SJSA1 (cell line): ENCODE measurements around the gene GJA5. TPM values are rescaled to one million over a fixed set of nuclear protein-coding genes. Genes with fewer than 3 reads are reported as not detected.

Experiments used
- DNase-seq, 2 experiments: peaks; one replicate each; pipeline ENCODE4 v3.0.0-alpha.2; 2015 to 2020; ENCODE audit warnings: low spot score in 2 of 2, low read depth in 1 of 2
- H3K27ac ChIP-seq: fragments of 250-450 bp; sonication (Bioruptor Pico); 2 replicates; pipeline ENCODE4 v1.5.1; 2020; ENCODE audit warnings: mild to moderate bottlenecking, moderate library complexity
- H3K27me3 ChIP-seq: fragments of 250-450 bp; sonication (Bioruptor Pico); replicated peaks from 2 replicates; pipeline ENCODE4 v1.5.1; 2020; ENCODE audit warnings: mild to moderate bottlenecking, moderate library complexity
- H3K36me3 ChIP-seq: fragments of 250-450 bp; sonication (Bioruptor Pico); 2 replicates; pipeline ENCODE4 v1.5.1; 2020; ENCODE audit warnings: mild to moderate bottlenecking
- H3K4me1 ChIP-seq: fragments of 250-450 bp; sonication (Bioruptor Pico); replicated peaks from 2 replicates; pipeline ENCODE4 v1.6.1; 2021; ENCODE audit warnings: mild to moderate bottlenecking
- H3K4me3 ChIP-seq: fragments of 250-450 bp; sonication (Bioruptor Pico); 2 replicates; pipeline ENCODE4 v1.5.1; 2020; ENCODE audit warnings: mild to moderate bottlenecking
- H3K9me3 ChIP-seq: fragments of 250-450 bp; sonication (Bioruptor Pico); replicated peaks from 2 replicates; pipeline ENCODE4 v1.5.1; 2020; ENCODE audit warnings: mild to moderate bottlenecking
- total RNA-seq: library from RNA; depleted of rRNA; stranded (reverse); fragments of >200 nt; shearing (Covaris generic); gene quantifications from 2 replicates; pipeline ENCODE4 v1.2.3, GENCODE V29; 2014; rRNA removed

The GJA5 gene
- not detected in 2 replicates for total RNA-seq

GRCh38 chr1:147760481-147761260, at the start of gene GJA5:
GJA5 (minus strand) TSS chr1:147760602; CDS start chr1:147759238, 1,364 bp downstream.
- no peaks in the 10 kb centered on the region for H3K9me3 ChIP-seq
- no peaks in the 10 kb centered on the region for H3K4me1 ChIP-seq
- no peaks in the 10 kb centered on the region for H3K27me3 ChIP-seq
- no peak within 1 kb of the TSS for H3K4me3 ChIP-seq
- H3K36me3 ChIP-seq: no peaks in the 10 kb centered on the region
- H3K27ac ChIP-seq: no peak within 1 kb of the TSS
- no peak for DNase-seq

GRCh38 chr1:147809236-147809635, 48.8 kb upstream of the GJA5 start:
- Histone ChIP-seq H3K36me3 (no peaks in the 10 kb centered on the region), H3K4me3 (no peak overlapping the region), H3K9me3 (no peaks in the 10 kb centered on the region), H3K4me1 (no peaks in the 10 kb centered on the region), H3K27me3 (no peaks in the 10 kb centered on the region; the same call in 1 of the 2 replicates), H3K27ac (no peak overlapping the region)
- no peak for DNase-seq

- Histone ChIP-seq H3K27ac (no peak overlapping the region), H3K27me3 (no peaks in the 10 kb centered on the region), H3K9me3 (no peaks in the 10 kb centered on the region), H3K4me1 (no peaks in the 10 kb centered on the region), H3K4me3 (no peak overlapping the region), H3K36me3 (no peaks in the 10 kb centered on the region)
- DNase-seq: no peak
Observed at GRCh38 chr1:147808025-147808424, 47.6 kb upstream of the GJA5 start.

GRCh38 chr1:147807405-147807804, 47.0 kb upstream of the GJA5 start:
- no peaks in the 10 kb centered on the region for H3K4me1 ChIP-seq
- no peak overlapping the region for H3K4me3 ChIP-seq
- no peaks in the 10 kb centered on the region for H3K27me3 ChIP-seq
- no peak for DNase-seq
- H3K9me3 ChIP-seq: no peaks in the 10 kb centered on the region
- no peaks in the 10 kb centered on the region for H3K36me3 ChIP-seq
- no peak overlapping the region for H3K27ac ChIP-seq

DNA sequence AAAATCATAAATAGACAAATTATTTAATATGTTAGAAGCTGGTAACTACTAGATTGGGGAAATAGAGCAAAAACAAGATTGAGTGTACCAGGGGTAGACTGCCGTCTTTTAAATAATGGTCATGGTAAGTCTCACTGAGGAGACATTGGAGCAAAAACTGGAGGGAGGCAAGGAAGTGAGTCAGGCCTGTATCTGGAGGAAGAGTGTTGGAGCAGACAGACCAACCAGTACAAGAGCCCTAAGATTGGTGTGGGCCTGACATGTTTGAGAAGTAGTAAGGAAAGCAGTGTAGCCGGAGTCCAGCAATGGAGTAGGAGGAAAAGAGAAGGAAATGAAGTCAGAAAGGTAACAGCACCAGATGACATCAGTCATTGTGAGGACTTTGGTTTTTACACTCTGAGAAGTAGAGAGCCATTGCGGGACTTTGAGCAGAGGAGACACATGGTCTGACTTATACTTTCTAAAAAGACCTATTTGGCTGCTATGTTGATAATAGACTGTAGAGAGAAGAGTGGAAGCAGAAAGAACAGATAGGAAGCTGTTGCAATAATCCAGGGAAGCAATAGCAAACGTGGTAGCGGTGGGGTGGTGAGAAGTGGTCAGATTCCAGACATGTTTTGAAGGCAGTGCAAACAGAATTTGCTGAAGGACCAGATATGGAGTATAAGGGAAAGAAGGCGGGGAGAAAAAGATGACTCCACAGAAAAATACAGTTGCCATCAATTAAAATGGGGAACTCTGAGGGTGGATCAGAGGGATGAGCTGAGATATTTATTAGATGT, 44.7 kb upstream of the GJA5 start:
- Histone ChIP-seq H3K27ac (no peak overlapping the region), H3K36me3 (no peaks in the 10 kb centered on the region), H3K4me1 (no peaks in the 10 kb centered on the region), H3K9me3 (no peaks in the 10 kb centered on the region), H3K4me3 (no peak overlapping the region), H3K27me3 (no peaks in the 10 kb centered on the region)
- no peak for DNase-seq

DNA sequence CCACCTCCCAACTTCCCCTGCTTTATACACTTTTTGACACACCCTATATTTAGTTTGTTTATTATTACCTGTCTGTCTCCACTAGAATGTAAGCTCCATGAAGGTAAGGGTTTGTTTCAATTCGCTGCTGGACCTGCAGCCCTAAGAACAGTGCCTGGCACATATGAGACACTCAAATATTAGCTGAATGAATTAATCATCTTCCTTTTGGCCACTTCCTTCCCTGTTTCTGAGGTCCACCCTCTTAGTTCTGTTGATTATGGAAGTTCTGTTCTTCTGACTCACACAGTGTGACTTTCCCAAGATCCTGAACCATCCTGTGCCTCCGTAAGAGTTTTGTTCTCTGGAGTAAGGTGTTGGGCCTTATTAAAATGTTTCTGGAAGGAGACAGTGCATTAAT, 40.4 kb upstream of the GJA5 start:
- Histone ChIP-seq H3K4me3 (no peak overlapping the region), H3K4me1 (no peaks in the 10 kb centered on the region), H3K9me3 (no peaks in the 10 kb centered on the region), H3K36me3 (no peaks in the 10 kb centered on the region), H3K27me3 (peaks cover 5% of the 10 kb centered on the region; the same call in 1 of the 2 replicates), H3K27ac (no peak overlapping the region)
- no peak for DNase-seq

DNA sequence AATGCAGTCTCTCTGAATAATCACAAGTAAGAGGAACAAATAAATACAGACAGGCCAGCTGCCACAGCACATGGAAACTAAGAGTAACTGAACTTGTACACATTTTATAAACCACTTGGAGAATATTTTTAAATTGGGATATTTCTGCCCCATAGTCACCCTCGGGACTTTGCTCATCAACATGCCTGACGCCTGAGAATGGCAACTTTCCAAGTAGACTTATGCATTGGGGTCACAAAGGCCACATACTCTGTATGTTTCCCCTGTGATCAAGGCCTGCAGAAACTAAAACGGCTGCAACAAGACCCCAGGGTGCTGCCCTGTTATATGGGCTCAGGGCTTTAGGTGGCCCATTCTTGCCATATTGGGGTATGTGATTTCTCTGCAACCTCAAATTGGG, 38.3 kb upstream of the GJA5 start:
- Histone ChIP-seq H3K27me3 (peaks cover 9% of the 10 kb centered on the region), H3K9me3 (no peaks in the 10 kb centered on the region), H3K4me1 (no peaks in the 10 kb centered on the region), H3K4me3 (no peak overlapping the region), H3K36me3 (no peaks in the 10 kb centered on the region), H3K27ac (no peak overlapping the region)
- DNase-seq: no peak

GRCh38 chr1:147794570-147794969, 34.2 kb upstream of the GJA5 start:
- Histone ChIP-seq H3K4me3 (no peak overlapping the region), H3K27me3 (peaks cover 13% of the 10 kb centered on the region), H3K9me3 (no peaks in the 10 kb centered on the region), H3K27ac (no peak overlapping the region), H3K36me3 (no peaks in the 10 kb centered on the region), H3K4me1 (no peaks in the 10 kb centered on the region)
- DNase-seq: no peak

GRCh38 chr1:147791876-147792275, 31.5 kb upstream of the GJA5 start:
- DNase-seq: no peak
- Histone ChIP-seq H3K4me3 (no peak overlapping the region), H3K4me1 (no peaks in the 10 kb centered on the region), H3K27me3 (peaks cover 11% of the 10 kb centered on the region), H3K9me3 (no peaks in the 10 kb centered on the region), H3K27ac (no peak overlapping the region), H3K36me3 (no peaks in the 10 kb centered on the region)

- H3K27me3 ChIP-seq: peaks cover 6% of the 10 kb centered on the region; the same call in 1 of the 2 replicates
- no peak for DNase-seq
- H3K4me1 ChIP-seq: no peaks in the 10 kb centered on the region
- no peaks in the 10 kb centered on the region for H3K9me3 ChIP-seq
- no peaks in the 10 kb centered on the region for H3K36me3 ChIP-seq
- H3K4me3 ChIP-seq: no peak overlapping the region
- no peak overlapping the region for H3K27ac ChIP-seq
Observed at GRCh38 chr1:147787765-147788164, 27.4 kb upstream of the GJA5 start.

GRCh38 chr1:147786536-147786935, 26.1 kb upstream of the GJA5 start:
- DNase-seq: no peak
- peaks cover 6% of the 10 kb centered on the region; the same call in 1 of the 2 replicates for H3K27me3 ChIP-seq

DNA sequence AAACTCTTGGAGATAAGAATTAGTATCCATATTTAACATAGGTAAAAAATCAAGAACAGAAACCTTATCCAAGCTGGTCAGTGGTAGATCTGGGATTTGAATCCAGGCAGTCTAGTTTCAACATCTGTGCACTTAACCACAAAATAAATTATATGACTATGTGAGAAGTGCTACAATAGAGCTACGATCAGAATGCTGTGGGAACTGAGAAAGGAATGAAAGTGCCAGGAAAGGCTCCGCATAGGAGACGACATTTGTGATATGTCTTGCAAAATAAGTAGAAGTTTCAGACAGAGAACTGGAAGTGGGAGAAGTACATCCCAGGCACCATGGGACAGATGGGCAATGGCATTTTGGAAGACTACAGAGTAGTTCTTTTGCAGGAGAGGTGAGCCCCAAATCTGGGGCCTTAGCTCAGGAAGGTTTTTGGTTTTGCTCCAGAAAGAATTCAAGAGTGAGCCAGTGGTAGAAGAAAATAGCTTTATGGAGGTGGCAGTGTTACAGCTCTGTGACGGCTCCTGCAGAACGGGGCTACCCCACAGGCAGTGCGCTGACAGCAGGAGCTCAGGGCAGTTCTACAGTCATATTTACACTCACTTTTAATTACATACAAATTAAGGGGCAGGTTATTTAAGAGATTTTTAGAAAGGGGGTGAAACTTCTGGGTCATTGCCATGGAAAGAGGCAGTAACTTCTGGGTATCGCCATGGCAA, 25.5 kb upstream of the GJA5 start:
- DNase-seq: no peak
- H3K4me1 ChIP-seq: no peaks in the 10 kb centered on the region
- H3K27ac ChIP-seq: no peak overlapping the region
- H3K4me3 ChIP-seq: no peak overlapping the region
- H3K9me3 ChIP-seq: no peaks in the 10 kb centered on the region
- peaks cover 6% of the 10 kb centered on the region; the same call in 1 of the 2 replicates for H3K27me3 ChIP-seq
- H3K36me3 ChIP-seq: no peaks in the 10 kb centered on the region

More at GRCh38 chr1:147786536-147786935, 26.1 kb upstream of the GJA5 start:
- Histone ChIP-seq H3K36me3 (no peaks in the 10 kb centered on the region), H3K4me3 (no peak overlapping the region), H3K9me3 (no peaks in the 10 kb centered on the region), H3K4me1 (no peaks in the 10 kb centered on the region), H3K27ac (no peak overlapping the region)

DNA sequence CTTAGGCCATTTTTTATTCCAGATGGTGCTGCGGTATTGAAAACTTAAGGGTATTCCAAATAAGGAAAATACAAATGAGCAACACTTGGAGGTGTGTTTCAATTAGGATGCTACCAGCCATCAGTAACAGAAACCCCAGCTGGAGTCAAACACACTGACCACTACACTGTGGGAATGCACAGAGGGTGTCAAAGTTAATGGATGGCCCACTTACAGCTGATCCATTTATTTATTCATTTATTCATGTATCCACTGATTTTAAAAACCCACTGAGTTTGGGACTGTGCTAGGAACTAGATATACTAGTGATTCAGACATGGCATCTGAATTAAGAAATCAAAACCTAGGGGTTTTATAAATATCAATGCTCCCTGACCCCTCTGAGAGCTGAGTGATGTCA, 24.5 kb upstream of the GJA5 start:
- H3K4me3 ChIP-seq: no peak overlapping the region
- no peak overlapping the region for H3K27ac ChIP-seq
- no peaks in the 10 kb centered on the region for H3K36me3 ChIP-seq
- no peak for DNase-seq
- H3K27me3 ChIP-seq: peaks cover 6% of the 10 kb centered on the region; the same call in 1 of the 2 replicates
- no peaks in the 10 kb centered on the region for H3K4me1 ChIP-seq
- H3K9me3 ChIP-seq: no peaks in the 10 kb centered on the region
